Trophoblast cell (in vitro differentiated cells and primary cell): Measurements from ENCODE around the gene HMGN1.

Experiments used
- DNase-seq, 2 donors: peaks; one replicate each; pipeline ENCODE4 v3.0.0-alpha.2; 2016
- H2AFZ ChIP-seq: 2 replicates; pipeline ENCODE4 v1.6.1; 2013; ENCODE audit warnings: low read length, moderate library complexity, mild to moderate bottlenecking; ENCODE audit not compliant: insufficient read depth, poor library complexity
- H2AK5ac ChIP-seq: 2 replicates; pipeline ENCODE4 v1.6.1; 2013; ENCODE audit warnings: mild to moderate bottlenecking, low read length
- H2BK120ac ChIP-seq: 2 replicates; pipeline ENCODE4 v1.6.1; 2013; ENCODE audit warnings: low read length, mild to moderate bottlenecking, moderate library complexity; ENCODE audit not compliant: insufficient read depth, poor library complexity
- H2BK12ac ChIP-seq: 2 replicates; pipeline ENCODE4 v1.6.1; 2013; ENCODE audit warnings: mild to moderate bottlenecking, low read length, moderate library complexity
- H2BK5ac ChIP-seq: 2 replicates; pipeline ENCODE4 v1.6.1; 2013; ENCODE audit warnings: low read length, low read depth, moderate library complexity, mild to moderate bottlenecking; ENCODE audit not compliant: poor library complexity
- H3K14ac ChIP-seq: 2 replicates; pipeline ENCODE4 v1.6.1; 2013; ENCODE audit warnings: mild to moderate bottlenecking, low read length
- H3K18ac ChIP-seq: 2 replicates; pipeline ENCODE4 v1.6.1; 2013; ENCODE audit warnings: mild to moderate bottlenecking, low read length
- H3K23ac ChIP-seq: 2 replicates; pipeline ENCODE4 v1.6.1; 2013; ENCODE audit warnings: low read length
- H3K27ac ChIP-seq: 2 replicates; pipeline ENCODE4 v1.5.1; 2013; ENCODE audit warnings: low read depth, mild to moderate bottlenecking, inconsistent platforms, low read length, moderate library complexity
- H3K27me3 ChIP-seq: 2 replicates; pipeline ENCODE4 v1.6.1; 2013; ENCODE audit warnings: inconsistent platforms, mild to moderate bottlenecking, low read length, moderate library complexity; ENCODE audit not compliant: insufficient read depth
- H3K36me3 ChIP-seq, 2 experiments: 1 replicate in 1 of 2; 2 replicates in 1 of 2; pipeline ENCODE4 v1.6.1; 2013; ENCODE audit warnings: low read length in 2 of 2, mild to moderate bottlenecking in 2 of 2, moderate library complexity in 1 of 2; ENCODE audit not compliant: insufficient read depth in 2 of 2, control insufficient read depth in 1 of 2
- H3K4ac ChIP-seq: 2 replicates; pipeline ENCODE4 v1.6.1; 2013; ENCODE audit warnings: low read depth, mild to moderate bottlenecking, low read length, moderate library complexity
- H3K4me1 ChIP-seq, 2 experiments: 1 replicate in 1 of 2; 2 replicates in 1 of 2; pipeline ENCODE4 v1.6.1; 2013; ENCODE audit warnings: low read length in 2 of 2, mild to moderate bottlenecking in 2 of 2, moderate library complexity in 1 of 2; ENCODE audit not compliant: insufficient read depth in 2 of 2, control insufficient read depth in 1 of 2
- H3K4me2 ChIP-seq: 2 replicates; pipeline ENCODE4 v1.6.1; 2013; ENCODE audit warnings: inconsistent platforms, mild to moderate bottlenecking, low read length, moderate library complexity
- H3K4me3 ChIP-seq: 2 replicates; pipeline ENCODE4 v1.5.1; 2013; ENCODE audit warnings: mild to moderate bottlenecking, low read depth, low read length, inconsistent platforms
- H3K79me1 ChIP-seq: one replicate; pipeline ENCODE4 v1.6.1; 2013; ENCODE audit warnings: low read length
- H3K79me2 ChIP-seq: 2 replicates; pipeline ENCODE4 v1.6.1; 2013; ENCODE audit warnings: low read length, mild to moderate bottlenecking; ENCODE audit not compliant: control insufficient read depth, insufficient read depth, poor library complexity
- H3K9ac ChIP-seq: 2 replicates; pipeline ENCODE4 v1.6.1; 2013; ENCODE audit warnings: mild to moderate bottlenecking, low read length
- H3K9me3 ChIP-seq: 2 replicates; pipeline ENCODE4 v1.6.1; 2013; ENCODE audit warnings: low read depth, mild to moderate bottlenecking, control low read depth, inconsistent platforms, low read length; ENCODE audit not compliant: insufficient read depth
- H4K12ac ChIP-seq: 2 replicates; pipeline ENCODE4 v1.6.1; 2013; ENCODE audit warnings: low read depth, mild to moderate bottlenecking, low read length, moderate library complexity
- H4K8ac ChIP-seq: 2 replicates; pipeline ENCODE4 v1.6.1; 2013; ENCODE audit warnings: low read depth, mild to moderate bottlenecking, low read length, moderate library complexity
- H4K91ac ChIP-seq: one replicate; pipeline ENCODE4 v1.6.1; 2013; ENCODE audit warnings: low read depth, mild to moderate bottlenecking, low read length, moderate library complexity
- WGBS: extraction: QIAGEN DNeasy Blood & Tissue Kit; methylation state at CpG from one replicate; pipeline ENCODE4 v1.1.7; 2013; ENCODE audit warnings: missing lambda C conversion rate; ENCODE audit not compliant: insufficient read length, insufficient coverage; ENCODE audit errors: extremely low coverage; 5-methylcytosine and 5-hydroxymethylcytosine counted together

Gene HMGN1

DNA sequence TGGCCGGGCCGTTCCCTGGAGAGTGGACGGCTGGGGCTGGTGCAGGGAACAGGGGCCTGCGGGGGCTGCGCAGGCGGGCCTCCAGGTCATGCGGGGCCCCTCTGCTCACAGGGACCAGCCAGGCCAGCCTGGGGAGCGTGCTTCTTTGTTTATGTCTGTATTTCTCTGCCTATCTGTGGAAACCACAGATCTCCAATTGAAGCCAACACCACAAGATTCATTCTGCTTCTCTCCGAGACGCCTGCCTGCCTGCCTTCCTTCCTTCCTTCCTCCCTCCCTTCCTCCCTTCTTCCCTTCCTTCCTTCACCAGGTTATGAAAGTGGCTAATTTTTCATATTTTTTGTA lies 39.9 kb upstream of the HMGN1 start:
- no peak overlapping the region for H2AFZ ChIP-seq
- no peaks in the 10 kb centered on the region for H3K27me3 ChIP-seq
- no peaks in the 10 kb centered on the region for H3K79me2 ChIP-seq
- H3K36me3 ChIP-seq, result peaks cover 7 to 18% of the 10 kb centered on the region in 2 experiments
- no peaks in the 10 kb centered on the region for H3K79me1 ChIP-seq
- H3K4me3 ChIP-seq, result no peak overlapping the region
- no peak overlapping the region for H3K27ac ChIP-seq
- H3K18ac ChIP-seq, result no peak overlapping the region
- H2BK5ac ChIP-seq, result no peak overlapping the region
- no peak overlapping the region for H2AK5ac ChIP-seq
- DNase-seq, result no peak
- no peak overlapping the region for H4K12ac ChIP-seq
- no peak overlapping the region for H3K9ac ChIP-seq
- H4K8ac ChIP-seq, result no peak overlapping the region
- no peak overlapping the region for H3K4me2 ChIP-seq
- H3K4me1 ChIP-seq, result peaks cover 0 to 9% of the 10 kb centered on the region in 2 experiments
- H3K23ac ChIP-seq, result no peak overlapping the region
- H3K9me3 ChIP-seq, result no peaks in the 10 kb centered on the region
- H2BK12ac ChIP-seq, result no peak overlapping the region
- H4K91ac ChIP-seq, result no peak overlapping the region
- no peak overlapping the region for H2BK120ac ChIP-seq
- no CpG with 5 or more reads among the region's 10 CpGs for WGBS
- H3K14ac ChIP-seq, result no peak overlapping the region
- H3K4ac ChIP-seq, result no peak overlapping the region

DNA sequence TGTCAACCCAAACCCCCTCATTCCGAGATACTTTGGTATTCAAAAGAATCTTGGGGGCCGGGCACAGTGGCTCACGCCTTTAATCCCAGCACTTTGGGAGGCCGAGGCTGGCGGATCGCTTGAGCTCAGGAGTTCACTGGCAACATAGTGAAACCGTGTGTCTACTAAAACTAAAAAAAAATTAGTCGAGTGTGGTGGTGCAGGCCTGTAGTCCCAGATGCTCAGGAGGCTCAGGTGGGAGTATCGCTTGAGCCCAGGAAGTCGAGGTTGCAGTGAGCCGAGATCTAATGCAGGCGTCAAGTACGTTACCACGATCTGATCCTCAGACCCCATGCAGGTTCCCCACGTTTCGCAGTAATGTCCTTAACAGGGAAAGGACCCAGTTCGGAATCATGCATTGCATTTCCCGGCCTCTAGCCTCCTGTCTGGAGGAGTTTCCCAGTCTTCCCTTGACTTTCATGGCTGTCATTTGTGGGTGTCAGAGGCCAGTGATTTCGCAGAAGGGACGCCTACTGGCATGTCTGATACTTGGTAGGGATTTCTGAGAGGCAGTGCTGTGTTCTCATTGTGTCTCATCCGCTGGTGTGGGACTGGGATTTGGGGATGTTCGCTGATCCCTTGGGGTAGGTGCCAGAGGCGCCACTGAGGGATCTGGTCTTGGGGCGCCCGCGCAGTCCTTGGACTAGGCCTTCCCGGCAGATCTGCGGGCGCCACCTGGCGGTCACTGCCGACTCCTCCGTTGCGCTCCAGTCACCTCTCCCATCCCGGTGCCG lies 39.3 kb upstream of the HMGN1 start:
- Histone ChIP-seq H3K18ac (no peak overlapping the region), H2BK12ac (no peak overlapping the region), H3K4me1 (peaks cover 0 to 9% of the 10 kb centered on the region in 2 experiments), H3K23ac (no peak overlapping the region), H4K12ac (no peak overlapping the region), H2AFZ (no peak overlapping the region), H2BK120ac (no peak overlapping the region), H3K27me3 (no peaks in the 10 kb centered on the region), H3K36me3 (peaks cover 7 to 16% of the 10 kb centered on the region in 2 experiments), H3K14ac (no peak overlapping the region), H3K79me2 (no peaks in the 10 kb centered on the region), H4K91ac (no peak overlapping the region), H3K4me2 (peak overlapping the region; percentile 53), H2BK5ac (no peak overlapping the region), H2AK5ac (no peak overlapping the region), H3K79me1 (no peaks in the 10 kb centered on the region), H3K4me3 (no peak overlapping the region), H3K27ac (no peak overlapping the region), H3K9me3 (no peaks in the 10 kb centered on the region), H4K8ac (no peak overlapping the region), H3K9ac (no peak overlapping the region), H3K4ac (no peak overlapping the region)
- no CpG with 5 or more reads among the region's 35 CpGs for WGBS
- DNase-seq, result peak; percentile 65 to 84

DNA sequence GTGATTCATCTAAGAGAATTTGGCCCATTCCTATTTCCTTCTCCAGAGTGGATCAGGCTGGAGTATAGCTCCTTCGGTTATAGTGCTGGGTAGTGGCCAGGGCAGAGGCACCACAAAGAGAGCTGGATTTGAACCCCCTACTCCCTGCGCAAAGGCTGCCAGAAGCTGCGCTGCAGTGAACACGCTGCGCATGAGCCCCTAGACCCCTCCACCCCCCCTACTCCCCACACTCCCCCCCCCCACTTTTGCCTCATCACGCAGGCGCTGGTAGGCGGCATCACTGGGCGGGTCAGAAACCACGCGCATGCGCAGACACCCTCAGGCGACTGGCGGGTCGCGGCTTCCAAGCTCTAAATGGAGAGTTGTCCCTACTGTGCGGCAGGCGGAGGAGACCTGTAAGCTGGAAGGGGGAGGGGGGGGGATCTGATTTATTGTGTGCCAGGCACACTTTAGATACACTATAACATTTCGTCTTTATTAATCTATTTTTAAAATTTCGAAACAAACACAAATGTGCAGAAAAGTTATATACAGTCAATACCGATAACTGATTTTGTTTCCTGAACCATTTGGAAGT lies 38.7 kb upstream of the HMGN1 start:
- peak overlapping the region; percentile 56 for H4K12ac ChIP-seq
- no peaks in the 10 kb centered on the region for H3K79me1 ChIP-seq
- no peak overlapping the region for H3K23ac ChIP-seq
- no peak overlapping the region for H3K18ac ChIP-seq
- peak overlapping the region; percentile 74 for H4K8ac ChIP-seq
- H3K4me2 ChIP-seq, result peak overlapping the region; percentile 59
- H2BK5ac ChIP-seq, result no peak overlapping the region
- H3K14ac ChIP-seq, result no peak overlapping the region
- peak; percentile 78 to 91 for DNase-seq
- H2BK12ac ChIP-seq, result no peak overlapping the region
- no peak overlapping the region for H3K4me3 ChIP-seq
- H2AFZ ChIP-seq, result no peak overlapping the region
- no peak overlapping the region for H3K4ac ChIP-seq
- peaks cover 0 to 9% of the 10 kb centered on the region in 2 experiments for H3K4me1 ChIP-seq
- H3K9me3 ChIP-seq, result no peaks in the 10 kb centered on the region
- WGBS, result no CpG with 5 or more reads among the region's 21 CpGs
- H3K36me3 ChIP-seq, result peaks cover 4 to 10% of the 10 kb centered on the region in 2 experiments
- peak overlapping the region; percentile 18 for H3K9ac ChIP-seq
- H4K91ac ChIP-seq, result no peak overlapping the region
- H2BK120ac ChIP-seq, result no peak overlapping the region
- H3K27me3 ChIP-seq, result no peaks in the 10 kb centered on the region
- no peaks in the 10 kb centered on the region for H3K79me2 ChIP-seq
- no peak overlapping the region for H3K27ac ChIP-seq
- H2AK5ac ChIP-seq, result no peak overlapping the region

DNA sequence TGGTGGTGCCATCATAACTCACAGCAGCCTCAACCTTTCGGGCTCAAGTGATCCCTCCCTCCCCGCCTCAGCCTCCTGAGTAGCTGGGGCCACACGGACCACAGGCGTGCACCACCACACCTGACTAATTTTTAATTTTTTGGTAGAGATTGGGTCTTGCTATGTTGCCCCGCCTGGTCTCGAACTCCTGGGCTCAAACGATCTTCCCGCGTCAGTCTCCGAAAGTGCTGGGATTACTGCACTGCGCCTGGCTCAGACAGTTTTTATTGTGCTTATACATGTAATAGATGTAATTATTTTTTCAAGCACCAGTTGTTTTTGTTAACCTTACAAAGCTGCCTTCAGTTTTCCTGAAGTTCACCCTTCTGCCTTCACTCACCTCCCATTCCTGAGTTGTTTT lies 38.0 kb upstream of the HMGN1 start:
- Histone ChIP-seq H3K79me2 (no peaks in the 10 kb centered on the region), H4K8ac (no peak overlapping the region), H3K9me3 (no peaks in the 10 kb centered on the region), H3K23ac (no peak overlapping the region), H2BK5ac (no peak overlapping the region), H3K79me1 (no peaks in the 10 kb centered on the region), H4K91ac (no peak overlapping the region), H3K36me3 (peaks cover 2 to 3% of the 10 kb centered on the region in 2 experiments), H3K27me3 (no peaks in the 10 kb centered on the region), H2AK5ac (no peak overlapping the region), H3K27ac (no peak overlapping the region), H3K14ac (no peak overlapping the region), H3K4me2 (no peak overlapping the region), H3K4me1 (peaks cover 0 to 9% of the 10 kb centered on the region in 2 experiments), H2BK120ac (no peak overlapping the region), H3K9ac (no peak overlapping the region), H4K12ac (no peak overlapping the region), H2AFZ (no peak overlapping the region), H2BK12ac (no peak overlapping the region), H3K4ac (no peak overlapping the region), H3K4me3 (no peak overlapping the region), H3K18ac (no peak overlapping the region)
- WGBS, result no CpG with 5 or more reads among the region's 11 CpGs
- no peak for DNase-seq
